Ammon's horn (tissue), 1 donor: ENCODE measurements around the gene SMIM3.
"Not testable (repeated sequence)": the region's sequence is repeated elsewhere in the genome, so short reads cannot be mapped to it uniquely, and the experiment has no call there.

Experiments used
- DNase-seq: peaks from one replicate; pipeline ENCODE4 v3.0.0-alpha.2; 2016; ENCODE audit warnings: low spot score

Gene SMIM3

GRCh38 chr5:150778517-150779396, at the start of gene SMIM3:
Gene SMIM3 (plus strand): TSS chr5:150778757. CDS start chr5:150795441, 16,684 bp downstream.
- DNase-seq, result peak; percentile 71

- DNase-seq, result no peak
Measured at GRCh38 chr5:150729859-150730258, 48.7 kb upstream of the SMIM3 start.

GRCh38 chr5:150731669-150732242, 46.8 kb upstream of the SMIM3 start:
- DNase-seq, result peak; percentile 62

GRCh38 chr5:150734579-150735384, 43.8 kb upstream of the SMIM3 start:
- peak; percentile 60 for DNase-seq

GRCh38 chr5:150738862-150739261, 39.7 kb upstream of the SMIM3 start:
- DNase-seq, result no peak

- DNase-seq, result no peak
Measured at GRCh38 chr5:150740992-150741391, 37.6 kb upstream of the SMIM3 start.

GRCh38 chr5:150742455-150743141, 36.0 kb upstream of the SMIM3 start:
- not testable (repeated sequence) for DNase-seq

GRCh38 chr5:150743142-150743488, 35.4 kb upstream of the SMIM3 start:
- DNase-seq, result not testable (repeated sequence)

GRCh38 chr5:150750469-150750868, 28.1 kb upstream of the SMIM3 start:
- DNase-seq, result no peak

- no peak for DNase-seq
Measured at GRCh38 chr5:150751096-150751891, 27.3 kb upstream of the SMIM3 start.

GRCh38 chr5:150753463-150753862, 25.1 kb upstream of the SMIM3 start:
- no peak for DNase-seq

- no peak for DNase-seq
Measured at GRCh38 chr5:150753863-150754262, 24.7 kb upstream of the SMIM3 start.

- DNase-seq, result no peak
Measured at GRCh38 chr5:150757087-150757649, 21.4 kb upstream of the SMIM3 start.

GRCh38 chr5:150758203-150758530, 20.4 kb upstream of the SMIM3 start:
- no peak for DNase-seq

- peak; percentile 99 for DNase-seq
Measured at GRCh38 chr5:150758531-150759333, 19.8 kb upstream of the SMIM3 start, which contains the start of gene DCTN4. Gene DCTN4 (minus strand): TSS chr5:150759017. CDS start chr5:150758993, 24 bp downstream.

GRCh38 chr5:150759334-150759583, 19.3 kb upstream of the SMIM3 start:
- DNase-seq, result no peak

- DNase-seq, result no peak
Measured at GRCh38 chr5:150762211-150762610, 16.3 kb upstream of the SMIM3 start.

- no peak for DNase-seq
Measured at GRCh38 chr5:150763023-150763769, 15.4 kb upstream of the SMIM3 start.

- DNase-seq, result no peak
Measured at GRCh38 chr5:150764530-150764929, 14.0 kb upstream of the SMIM3 start.
